Fibroblast of skin of right biceps (primary cell): ENCODE results near the gene PRX.

Experiments
- DNase-seq: peaks from one replicate; pipeline ENCODE4 v3.0.0-alpha.2; 2013

Gene PRX

GRCh38 chr19:40363069-40363468 lies 50.1 kb downstream of the PRX start:
- no peak for DNase-seq

GRCh38 chr19:40362160-40362559 lies 51.0 kb downstream of the PRX start:
- no peak for DNase-seq

- DNase-seq, result no peak
Observed at GRCh38 chr19:40360708-40361241, 52.4 kb downstream of the PRX start.

- no peak for DNase-seq
Observed at GRCh38 chr19:40360020-40360707, 53.0 kb downstream of the PRX start.

GRCh38 chr19:40358773-40359172 lies 54.4 kb downstream of the PRX start:
- no peak for DNase-seq

GRCh38 chr19:40357640-40358039 lies 55.5 kb downstream of the PRX start:
- DNase-seq, result peak; percentile 31

GRCh38 chr19:40356681-40357595 lies 56.2 kb downstream of the PRX start:
- peak; percentile 35 for DNase-seq

GRCh38 chr19:40355975-40356680 lies 57.0 kb downstream of the PRX start:
- DNase-seq, result no peak

- peak; percentile 37 for DNase-seq
Observed at GRCh38 chr19:40348961-40349507, 64.1 kb downstream of the PRX start.

GRCh38 chr19:40348125-40348913 lies 64.9 kb downstream of the PRX start, which contains the start of the genes C19orf47 and PLD3:
Gene C19orf47 (minus strand): TSS chr19:40348397. CDS start chr19:40341857, 6,540 bp downstream.
Gene PLD3 (plus strand): TSS chr19:40348695. CDS start chr19:40366484, 17,789 bp downstream.
- DNase-seq, result peak; percentile 99

GRCh38 chr19:40344422-40344821 lies 68.8 kb downstream of the PRX start:
- DNase-seq, result no peak
